ENCODE results near the gene ZPBP.

ZPBP gene

DNA sequence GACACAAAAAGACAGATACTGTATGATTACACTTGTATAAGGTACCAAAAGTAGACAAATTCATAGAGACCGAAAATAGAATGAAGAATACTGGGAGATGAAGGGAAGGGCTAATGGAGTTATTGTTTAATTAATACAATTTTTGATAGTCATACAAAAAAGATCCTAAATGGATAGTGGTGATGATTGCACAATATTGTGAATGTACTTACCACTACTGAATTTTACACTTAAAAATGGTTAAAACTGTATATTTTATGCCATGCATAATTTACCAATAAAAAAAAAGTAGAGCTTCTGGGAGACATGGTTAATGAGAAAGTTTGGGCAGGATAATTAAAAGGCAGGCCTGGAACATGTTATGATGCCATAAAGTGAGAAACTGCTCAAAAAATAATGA is 119.0 kb downstream of the ZPBP start:
- no peak for TF ChIP-seq POLR2A (IDR thresholded peaks at IDR 0.05; ENCODE audit: low read depth, low read length)
- FAIRE-seq (no peak), DNase-seq (ENCODE audit: insufficient read length, low spot score) (no peak)

DNA sequence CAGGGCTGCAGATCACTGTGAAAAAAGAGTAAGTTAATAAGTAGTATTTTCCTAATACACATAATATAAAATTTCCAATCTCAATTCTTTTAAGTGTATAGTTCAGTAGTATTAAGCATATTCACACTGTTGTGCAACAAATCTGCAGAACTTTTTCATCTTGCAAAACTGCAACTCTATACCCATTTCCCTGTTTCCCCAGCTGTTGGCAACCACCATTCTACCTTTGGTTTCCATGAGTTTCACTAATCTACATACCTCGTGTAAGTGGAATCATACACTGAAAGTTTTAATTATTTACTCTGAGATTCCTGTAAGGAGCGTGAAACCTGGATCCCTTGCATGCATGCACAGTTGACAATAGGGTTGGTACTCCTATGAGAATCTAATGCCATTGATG is 155.4 kb downstream of the ZPBP start:
- no peak for TF ChIP-seq POLR2A (IDR thresholded peaks at IDR 0.05; ENCODE audit: low read depth, low read length)
- FAIRE-seq (no peak), DNase-seq (ENCODE audit: insufficient read length, low spot score) (no peak)

DNA sequence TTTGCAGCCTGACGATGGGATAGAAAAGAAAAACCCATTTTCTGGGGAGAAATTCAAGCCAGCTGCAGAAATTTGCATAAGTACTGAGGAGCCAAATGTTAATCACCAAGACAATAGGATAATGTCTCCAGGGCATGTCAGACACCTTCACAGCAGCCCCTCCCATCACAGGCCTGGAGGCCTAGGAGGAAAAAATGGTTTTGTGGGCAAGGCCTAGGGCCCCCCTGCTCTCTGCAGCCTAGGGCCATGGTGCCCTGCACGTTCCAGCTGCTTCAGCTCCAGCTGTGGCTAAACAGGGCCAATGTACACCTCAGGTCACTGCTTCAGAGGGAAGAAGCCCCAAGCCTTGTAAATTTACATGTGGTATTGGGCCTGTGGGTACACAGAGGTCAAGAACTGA is 161.4 kb downstream of the ZPBP start:
- no peak for DNase-seq (ENCODE audit: insufficient read length, low spot score)
- no peak for FAIRE-seq

GRCh38 chr7:49928787-49929186 is 164.3 kb downstream of the ZPBP start:
- FAIRE-seq = no peak
- DNase-seq (ENCODE audit: insufficient read length, low spot score) = no peak
- no peak for TF ChIP-seq POLR2A (IDR thresholded peaks at IDR 0.05; ENCODE audit: low read depth, low read length)

More for the DNA sequence above, 161.4 kb downstream of the ZPBP start:
- TF ChIP-seq POLR2A (IDR thresholded peaks at IDR 0.05; ENCODE audit: low read depth, low read length) = no peak

GRCh38 chr7:49927631-49928030 is 165.4 kb downstream of the ZPBP start:
- DNase-seq (ENCODE audit: insufficient read length, low spot score) = no peak
- no peak for FAIRE-seq
- no peak for TF ChIP-seq POLR2A (IDR thresholded peaks at IDR 0.05; ENCODE audit: low read depth, low read length)

GRCh38 chr7:49926720-49927119 is 166.3 kb downstream of the ZPBP start:
- DNase-seq (ENCODE audit: insufficient read length, low spot score) = no peak
- TF ChIP-seq POLR2A (IDR thresholded peaks at IDR 0.05; ENCODE audit: low read depth, low read length) = no peak
- FAIRE-seq = no peak

- DNase-seq (ENCODE audit: insufficient read length, low spot score) = no peak
- TF ChIP-seq POLR2A (IDR thresholded peaks at IDR 0.05; ENCODE audit: low read depth, low read length) = no peak
- FAIRE-seq = no peak
Observed at GRCh38 chr7:49911909-49912308, 181.1 kb downstream of the ZPBP start.

- no peak for DNase-seq (ENCODE audit: insufficient read length, low spot score)
- no peak for FAIRE-seq
- TF ChIP-seq POLR2A (IDR thresholded peaks at IDR 0.05; ENCODE audit: low read depth, low read length) = no peak
Observed at GRCh38 chr7:49894543-49894942, 198.5 kb downstream of the ZPBP start.

- DNase-seq (ENCODE audit: insufficient read length, low spot score) = no peak
- no peak for TF ChIP-seq POLR2A (IDR thresholded peaks at IDR 0.05; ENCODE audit: low read depth, low read length)
- FAIRE-seq = no peak
Observed at GRCh38 chr7:49893131-49893530, 199.9 kb downstream of the ZPBP start.

GRCh38 chr7:49892481-49892880 is 200.6 kb downstream of the ZPBP start:
- FAIRE-seq = no peak
- no peak for TF ChIP-seq POLR2A (IDR thresholded peaks at IDR 0.05; ENCODE audit: low read depth, low read length)
- DNase-seq (ENCODE audit: insufficient read length, low spot score) = no peak

Data from H54 (cell line).